Thyroid gland (tissue), 4 donors: Measurements from ENCODE around the gene LYPD8. TPM values are rescaled to one million over a fixed set of nuclear protein-coding genes. Genes with fewer than 3 reads are reported as not detected.
"Not testable (repeated sequence)": the region's sequence is repeated elsewhere in the genome, so short reads cannot be mapped to it uniquely, and the experiment has no call there.

Experiments
- DNase-seq, 2 donors: peaks; one replicate each; pipeline ENCODE4 v3.0.0-alpha.2; 2019
- H3K27ac ChIP-seq, 3 donors: fragments of 200-600 bp; sonication (generic); 1 replicate in 2 of 3; 2 replicates in 1 of 3; pipeline ENCODE4 v1.5.1; 2016 to 2019; ENCODE audit warnings: mild to moderate bottlenecking in 1 of 3, moderate library complexity in 1 of 3
- H3K27me3 ChIP-seq: fragments of 200-600 bp; sonication (generic); one replicate; pipeline ENCODE4 v1.5.1; 2019
- H3K36me3 ChIP-seq, 2 donors: fragments of 200-600 bp; sonication (generic); one replicate each; pipeline ENCODE4 v1.5.1; 2016 to 2019
- H3K4me1 ChIP-seq, 2 donors: fragments of 200-600 bp; sonication (generic); one replicate each; pipeline ENCODE4 v1.5.1; 2017 to 2019
- H3K4me3 ChIP-seq, 3 donors: fragments of 200-600 bp; sonication (generic); replicated peaks in 1 of 3; 1 replicate in 2 of 3; 2 replicates in 1 of 3; pipeline ENCODE4 v1.5.1; 2016; ENCODE audit warnings: mild to moderate bottlenecking in 1 of 3
- H3K9me3 ChIP-seq: fragments of 200-600 bp; sonication (generic); one replicate; pipeline ENCODE4 v1.5.1; 2017
- POLR2A ChIP-seq, 2 donors: fragments of 450-650 bp; IDR thresholded peaks; one replicate each; pipeline ENCODE4 v1.6.1; 2017; ENCODE audit warnings: antibody characterized with exemption in 2 of 2, mild to moderate bottlenecking in 2 of 2, moderate library complexity in 1 of 2
- WGBS, 2 donors: methylation state at CpG; one replicate each; pipeline ENCODE4 v1.1.5; 2017; 5-methylcytosine and 5-hydroxymethylcytosine counted together
- intact Hi-C: fragments of 100-400 bp; cut with DNase I; formaldehyde crosslinking; loops from one replicate; pipeline ENCODE4 v1.15.1; 2023
- total RNA-seq, 4 donors: library from RNA; depleted of rRNA; stranded (reverse); fragments of >200 nt; gene quantifications; one replicate each; pipeline ENCODE4 v1.2.3, GENCODE V29; 2016
- TF ChIP-seq, protein P1 (sequence below), 6 experiments: fragments of 200-600 bp in 3 of 6; fragments of 450-650 bp in 3 of 6; sonication (generic) in 3 of 6; IDR thresholded peaks; one replicate each; pipeline ENCODE4 v1.5.1; 2016 to 2019; ENCODE audit warnings: antibody characterized with exemption in 6 of 6, mild to moderate bottlenecking in 2 of 6, inconsistent platforms in 1 of 6, moderate library complexity in 1 of 6

Gene LYPD8, protein sequence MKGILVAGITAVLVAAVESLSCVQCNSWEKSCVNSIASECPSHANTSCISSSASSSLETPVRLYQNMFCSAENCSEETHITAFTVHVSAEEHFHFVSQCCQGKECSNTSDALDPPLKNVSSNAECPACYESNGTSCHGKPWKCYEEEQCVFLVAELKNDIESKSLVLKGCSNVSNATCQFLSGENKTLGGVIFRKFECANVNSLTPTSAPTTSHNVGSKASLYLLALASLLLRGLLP
- not detected for total RNA-seq

DNA sequence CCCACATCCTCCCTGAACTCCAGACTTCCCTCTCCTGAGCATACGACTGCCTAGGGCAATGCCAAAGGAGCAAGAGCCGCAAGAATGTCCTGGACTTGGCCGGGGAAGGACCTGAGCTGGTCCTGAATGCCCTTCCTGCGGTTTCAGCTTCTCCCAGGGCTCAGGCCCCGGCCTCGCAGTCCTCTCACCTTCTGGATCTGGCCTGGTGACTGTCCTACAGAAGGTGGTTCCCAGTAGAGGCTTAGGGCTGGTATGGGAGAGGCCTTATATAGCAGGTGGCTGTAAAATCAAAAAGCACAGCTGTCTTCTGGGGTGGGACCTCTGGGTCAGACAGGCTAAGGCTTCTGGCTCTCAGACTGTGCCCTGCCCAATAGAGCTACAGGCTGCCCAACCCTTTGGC, at the start of gene LYPD8:
Gene LYPD8 (minus strand): TSS at position 243 of the 400 bp plus-strand sequence. CDS start 4,678 bp downstream, outside the sequence.
- DNase-seq: no peak
- no peak for TF ChIP-seq POLR2A (IDR thresholded peaks at IDR 0.05)
- TF ChIP-seq, protein P1, sequence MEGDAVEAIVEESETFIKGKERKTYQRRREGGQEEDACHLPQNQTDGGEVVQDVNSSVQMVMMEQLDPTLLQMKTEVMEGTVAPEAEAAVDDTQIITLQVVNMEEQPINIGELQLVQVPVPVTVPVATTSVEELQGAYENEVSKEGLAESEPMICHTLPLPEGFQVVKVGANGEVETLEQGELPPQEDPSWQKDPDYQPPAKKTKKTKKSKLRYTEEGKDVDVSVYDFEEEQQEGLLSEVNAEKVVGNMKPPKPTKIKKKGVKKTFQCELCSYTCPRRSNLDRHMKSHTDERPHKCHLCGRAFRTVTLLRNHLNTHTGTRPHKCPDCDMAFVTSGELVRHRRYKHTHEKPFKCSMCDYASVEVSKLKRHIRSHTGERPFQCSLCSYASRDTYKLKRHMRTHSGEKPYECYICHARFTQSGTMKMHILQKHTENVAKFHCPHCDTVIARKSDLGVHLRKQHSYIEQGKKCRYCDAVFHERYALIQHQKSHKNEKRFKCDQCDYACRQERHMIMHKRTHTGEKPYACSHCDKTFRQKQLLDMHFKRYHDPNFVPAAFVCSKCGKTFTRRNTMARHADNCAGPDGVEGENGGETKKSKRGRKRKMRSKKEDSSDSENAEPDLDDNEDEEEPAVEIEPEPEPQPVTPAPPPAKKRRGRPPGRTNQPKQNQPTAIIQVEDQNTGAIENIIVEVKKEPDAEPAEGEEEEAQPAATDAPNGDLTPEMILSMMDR (IDR thresholded peaks at IDR 0.05): no peak
- Histone ChIP-seq H3K27ac (no peak within 1 kb of the TSS), H3K4me1 (no peaks in the 10 kb centered on the region), H3K9me3 (no peaks in the 10 kb centered on the region), H3K27me3 (no peaks in the 10 kb centered on the region), H3K36me3 (no peaks in the 10 kb centered on the region), H3K4me3 (no peak within 1 kb of the TSS)
- intact Hi-C loops: no loop called here
- 79 to 82% methylated on average over 4 to 5 of the region's 6 CpGs for WGBS, 2 donors

DNA sequence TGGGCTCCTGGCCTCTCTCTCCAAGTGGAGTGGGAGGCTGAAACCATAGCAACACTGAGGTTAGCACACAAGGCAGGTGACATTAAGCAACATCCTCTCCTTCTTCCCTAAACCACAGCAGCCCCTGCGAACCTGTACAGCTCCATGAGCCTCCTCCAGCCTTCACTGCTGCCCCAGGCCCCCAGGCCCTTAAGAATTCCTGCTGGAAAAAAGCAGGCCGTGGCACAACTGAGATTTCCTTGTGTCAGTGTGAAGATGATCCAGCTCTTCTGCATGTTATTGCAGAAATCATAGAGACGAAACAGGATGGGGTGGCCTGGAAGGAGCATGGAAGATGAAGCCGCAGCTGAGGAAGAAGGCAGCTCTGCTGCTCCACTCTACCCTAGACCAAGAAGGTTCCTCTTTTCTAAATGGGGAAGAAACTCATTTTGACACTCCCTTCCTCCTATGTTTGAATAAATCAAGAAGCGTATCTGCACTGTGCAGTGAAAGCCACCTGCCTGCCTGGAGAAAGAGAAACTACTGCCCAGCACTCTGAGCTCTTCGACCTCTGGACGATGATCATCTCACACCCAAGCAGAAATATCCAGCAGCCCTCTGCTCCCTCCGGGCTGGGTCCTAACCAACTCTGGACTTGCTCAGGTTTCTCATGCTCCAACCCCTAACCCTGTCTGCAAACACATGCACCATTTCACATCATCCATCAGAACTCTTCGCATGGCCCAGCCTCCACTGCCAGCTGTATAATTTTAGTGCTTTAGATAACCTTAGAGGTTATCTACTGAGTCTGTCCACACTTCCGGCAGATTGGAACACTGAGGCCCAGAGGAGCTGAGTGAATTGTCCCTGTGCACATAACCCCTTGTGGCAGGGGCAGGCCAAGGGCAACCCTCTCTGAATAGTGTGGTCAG, 49.5 kb upstream of the LYPD8 start:
- Histone ChIP-seq H3K27me3 (no peaks in the 10 kb centered on the region), H3K4me3 (no peak overlapping the region), H3K4me1 (no peaks in the 10 kb centered on the region), H3K9me3 (no peaks in the 10 kb centered on the region), H3K36me3 (no peaks in the 10 kb centered on the region), H3K27ac (no peak overlapping the region)
- TF ChIP-seq POLR2A (IDR thresholded peaks at IDR 0.05): no peak
- TF ChIP-seq, protein P1 (IDR thresholded peaks at IDR 0.05): no peak
- intact Hi-C loops: loop anchor here (5.0 kb wide), 1 partner anchor 188 kb away; no protein-coding TSS in a partner anchor
- DNase-seq: no peak
- WGBS, 2 donors: 75 to 83% methylated on average over 10 of the region's 10 CpGs

DNA sequence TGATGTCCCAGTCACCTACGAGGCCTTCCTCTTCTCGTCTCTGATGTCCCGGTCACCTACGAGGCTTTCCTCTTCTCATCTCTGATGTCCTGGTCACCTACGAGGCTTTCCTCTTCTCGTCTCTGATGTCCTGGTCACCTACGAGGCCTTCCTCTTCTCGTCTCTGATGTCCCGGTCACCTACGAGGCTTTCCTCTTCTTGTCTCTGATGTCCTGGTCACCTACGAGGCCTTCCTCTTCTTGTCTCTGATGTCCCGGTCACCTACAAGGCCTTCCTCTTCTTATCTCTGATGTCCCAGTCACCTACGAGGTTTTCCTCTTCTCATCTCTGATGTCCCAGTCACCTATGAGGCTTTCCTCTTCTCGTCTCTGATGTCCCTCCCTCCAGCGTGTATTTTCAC, 47.9 kb upstream of the LYPD8 start:
- DNase-seq, H3K4me3 ChIP-seq, H3K36me3 ChIP-seq, H3K4me1 ChIP-seq, intact Hi-C loops, H3K27ac ChIP-seq, H3K9me3 ChIP-seq, H3K27me3 ChIP-seq: not testable (repeated sequence)
- 90% methylated on average over 15 of the region's 15 CpGs for WGBS, 2 donors

DNA sequence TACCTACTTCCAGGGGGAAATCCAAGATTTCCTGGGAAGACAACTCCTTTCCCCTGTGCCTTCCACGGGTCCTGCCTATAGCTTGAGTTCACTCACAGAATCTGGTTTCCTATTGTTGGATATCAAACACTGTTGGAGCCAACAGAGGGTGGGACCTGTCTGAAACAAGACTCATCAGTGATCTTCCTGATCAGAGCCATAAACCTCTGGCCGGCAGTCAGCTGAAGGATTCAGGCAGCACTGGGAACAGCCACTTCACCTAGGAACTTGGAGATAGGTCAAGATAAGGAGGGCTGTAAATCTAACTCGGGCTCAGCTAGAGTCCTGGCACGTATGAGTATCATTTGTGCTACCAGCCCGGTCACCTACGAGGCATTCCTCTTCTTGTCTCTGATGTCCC, 46.9 kb upstream of the LYPD8 start:
- intact Hi-C loops: no loop called here
- Histone ChIP-seq H3K4me1 (no peaks in the 10 kb centered on the region), H3K27ac (no peak overlapping the region), H3K4me3 (no peak overlapping the region), H3K27me3 (no peaks in the 10 kb centered on the region), H3K9me3 (no peaks in the 10 kb centered on the region), H3K36me3 (no peaks in the 10 kb centered on the region)
- TF ChIP-seq POLR2A (IDR thresholded peaks at IDR 0.05): no peak
- TF ChIP-seq, protein P1 (IDR thresholded peaks at IDR 0.05): no peak
- 84 to 87% methylated on average over 6 of the region's 6 CpGs for WGBS, 2 donors
- no peak for DNase-seq

DNA sequence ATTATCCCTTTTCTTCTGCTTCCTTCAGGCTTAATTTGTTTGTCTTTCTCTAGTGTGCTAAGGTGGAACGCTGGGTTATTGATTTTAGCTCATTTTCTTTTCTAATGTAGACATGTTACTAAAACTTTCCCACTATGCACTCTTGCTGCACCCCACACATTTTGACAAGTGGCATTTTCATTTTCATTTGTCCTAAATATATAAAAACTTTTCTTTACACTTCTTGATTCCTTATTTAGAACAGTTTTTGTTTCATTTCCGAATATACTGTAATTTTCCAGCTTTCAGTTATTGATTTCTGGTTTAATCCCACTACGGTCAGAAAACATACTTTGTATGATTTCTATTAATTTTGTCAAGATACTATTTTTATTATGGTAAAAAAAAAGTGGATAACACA, 44.9 kb upstream of the LYPD8 start:
- intact Hi-C loops: no loop called here
- no peak for DNase-seq
- no peaks in the 10 kb centered on the region for H3K4me1 ChIP-seq
- H3K36me3 ChIP-seq: no peaks in the 10 kb centered on the region
- no peak for TF ChIP-seq POLR2A (IDR thresholded peaks at IDR 0.05)
- TF ChIP-seq, protein P1 (IDR thresholded peaks at IDR 0.05): no peak
- H3K27ac ChIP-seq: no peak overlapping the region
- H3K9me3 ChIP-seq: no peaks in the 10 kb centered on the region
- H3K4me3 ChIP-seq: no peak overlapping the region
- 73 to 84% methylated on average over 3 of the region's 3 CpGs for WGBS, 2 donors
- no peaks in the 10 kb centered on the region for H3K27me3 ChIP-seq
